Endothelial cell of umbilical vein (primary cell): Measurements from ENCODE around the gene SGSM1. TPM values are rescaled to one million over a fixed set of nuclear protein-coding genes. Genes with fewer than 3 reads are reported as not detected.

Source experiments
- BruUV-seq: library from RNA; stranded (reverse); fragments of 400-500 nt; replicated peaks from 2 replicates; lab custom pipeline; 2021; lab: Mats Ljungman, UMichigan
- CTCF ChIA-PET: fragments of 300-600, 350-600 bp; sonication (Branson Sonifier 250); formaldehyde crosslinking; loops from one replicate; lab custom pipeline; 2021; ENCODE audit warnings: antibody characterized with exemption, inconsistent platforms; lab: Charles Lee
- POLR2A ChIA-PET: fragments of 300-600, 350-600 bp; sonication (Branson Sonifier 250); formaldehyde crosslinking; loops from one replicate; lab custom pipeline; 2021; ENCODE audit warnings: antibody characterized with exemption, inconsistent platforms; lab: Charles Lee
- DNase-seq: peaks from one replicate; pipeline ENCODE4 v3.0.0-alpha.2; 2011; ENCODE audit warnings: low read depth, low spot score
- FAIRE-seq: peaks from 2 replicates; lab custom pipeline; 2011; peaks lifted over from hg19 to GRCh38; lab: Jason Lieb, UNC
- H2AFZ ChIP-seq: 2 replicates; pipeline ENCODE4 v1.6.0; 2012; ENCODE audit warnings: low read depth, low read length, control low read depth, inconsistent platforms
- H3K27ac ChIP-seq: 2 replicates; pipeline ENCODE4 v1.5.1; 2011; ENCODE audit warnings: low read depth, mild to moderate bottlenecking, control low read depth, low read length, moderate library complexity; ENCODE audit not compliant: insufficient read depth
- H3K27me3 ChIP-seq, 2 experiments: 2 replicates each; pipeline versions ENCODE4 v1.6.0 to v1.6.1; 2011; ENCODE audit warnings: low read length in 2 of 2, mixed read lengths in 1 of 2; ENCODE audit not compliant: control insufficient read depth in 2 of 2, insufficient read depth in 2 of 2
- H3K36me3 ChIP-seq, 2 experiments: 2 replicates in 1 of 2; 3 replicates in 1 of 2; pipeline ENCODE4 v1.5.1; 2011; ENCODE audit warnings: low read length in 2 of 2, mild to moderate bottlenecking in 1 of 2, moderate library complexity in 1 of 2; ENCODE audit not compliant: control insufficient read depth in 2 of 2, insufficient read depth in 2 of 2; ENCODE audit errors: extremely low read depth in 1 of 2
- H3K4me1 ChIP-seq: 3 replicates; pipeline ENCODE4 v1.5.1; 2011; ENCODE audit warnings: mild to moderate bottlenecking, low read length; ENCODE audit not compliant: control insufficient read depth, insufficient read depth; ENCODE audit errors: extremely low read depth
- H3K4me2 ChIP-seq: 2 replicates; pipeline ENCODE4 v1.6.1; 2011; ENCODE audit warnings: low read length, control low read depth, mixed read lengths; ENCODE audit not compliant: insufficient read depth
- H3K4me3 ChIP-seq, 3 experiments: fragments of 200-600 bp in 1 of 3; sonication (generic), shearing (Covaris generic) in 1 of 3; replicated peaks in 1 of 3; 2 replicates each; pipeline ENCODE4 v1.5.1; 2011 to 2016; ENCODE audit warnings: control low read depth in 3 of 3, low read length in 3 of 3, mild to moderate bottlenecking in 2 of 3, inconsistent platforms in 1 of 3, low read depth in 1 of 3, moderate library complexity in 1 of 3; ENCODE audit not compliant: insufficient read depth in 1 of 3
- H3K79me2 ChIP-seq: 2 replicates; pipeline ENCODE4 v1.6.0; 2012; ENCODE audit warnings: low read length, inconsistent platforms; ENCODE audit not compliant: control insufficient read depth, insufficient read depth
- H3K9ac ChIP-seq: replicated peaks from 2 replicates; pipeline ENCODE3; 2011; ENCODE audit warnings: low read length, control low read depth; ENCODE audit not compliant: insufficient read depth; ENCODE audit errors: extremely low read depth
- H3K9me1 ChIP-seq: replicated peaks from 3 replicates; pipeline ENCODE4 v1.6.0; 2011; ENCODE audit warnings: mild to moderate bottlenecking, low read length; ENCODE audit not compliant: control insufficient read depth, insufficient read depth; ENCODE audit errors: extremely low read depth
- H3K9me3 ChIP-seq: replicated peaks from 2 replicates; pipeline ENCODE4 v1.5.1; 2012; ENCODE audit warnings: low read length, inconsistent platforms; ENCODE audit not compliant: control insufficient read depth, insufficient read depth
- H4K20me1 ChIP-seq: replicated peaks from 2 replicates; pipeline ENCODE3; 2011; ENCODE audit warnings: mild to moderate bottlenecking, low read length; ENCODE audit not compliant: control insufficient read depth, insufficient read depth; ENCODE audit errors: extremely low read depth
- CTCF ChIP-seq, 2 donors: IDR thresholded peaks; 1 replicate in 1 of 2; 2 replicates in 1 of 2; pipeline ENCODE4 v1.5.1; 2011; ENCODE audit warnings: low read length in 2 of 2, mild to moderate bottlenecking in 2 of 2, moderate library complexity in 2 of 2, control low read depth in 1 of 2, inconsistent platforms in 1 of 2, low read depth in 1 of 2; ENCODE audit not compliant: insufficient read depth in 1 of 2; ENCODE audit errors: extremely low read depth in 1 of 2
- EZH2 ChIP-seq: IDR thresholded peaks from 2 replicates; pipeline ENCODE4 v1.6.1; 2012; ENCODE audit warnings: borderline replicate concordance, low read depth, mild to moderate bottlenecking, moderate library complexity, low read length, inconsistent platforms; ENCODE audit not compliant: severe bottlenecking
- FOS ChIP-seq: IDR thresholded peaks from 2 replicates; pipeline ENCODE4 v1.6.1; 2011; ENCODE audit warnings: mild to moderate bottlenecking, low read length, moderate library complexity, borderline replicate concordance; ENCODE audit not compliant: insufficient read depth
- GATA2 ChIP-seq: IDR thresholded peaks from 2 replicates; pipeline ENCODE4 v1.7.0; 2011; ENCODE audit warnings: low read depth, mild to moderate bottlenecking, moderate library complexity, mixed read lengths, low read length; ENCODE audit not compliant: insufficient read length, insufficient read depth
- JUN ChIP-seq: IDR thresholded peaks from 2 replicates; pipeline ENCODE4 v1.6.1; 2011; ENCODE audit warnings: borderline replicate concordance, low read depth; ENCODE audit not compliant: insufficient read length, insufficient read depth
- MYC ChIP-seq: IDR thresholded peaks from one replicate; pipeline ENCODE4 v1.6.1; 2011; ENCODE audit warnings: mild to moderate bottlenecking, low read depth, low read length
- POLR2A ChIP-seq: IDR thresholded peaks from 2 replicates; pipeline ENCODE4 v1.6.1; 2012; ENCODE audit warnings: low read depth, mild to moderate bottlenecking, control low read depth, low read length
- POLR2AphosphoS5 ChIP-seq: IDR thresholded peaks from 2 replicates; pipeline ENCODE4 v1.6.1; 2012; ENCODE audit warnings: low read depth, mild to moderate bottlenecking, control low read depth, low read length, moderate library complexity; ENCODE audit not compliant: insufficient read depth
- dilution Hi-C: fragments of 300-500 bp; cut with MboI; formaldehyde crosslinking; loops from one replicate; pipeline ENCODE4 v1.15.0; 2019; ENCODE audit warnings: low sequenced_read_pairs; ENCODE audit not compliant: extremely low pct_ligation_motif_present
- intact Hi-C: fragments of 100-400 bp; cut with micrococcal nuclease; formaldehyde crosslinking; loops from one replicate; pipeline ENCODE4 v1.10.0; 2022
- polyA plus RNA-seq, 4 experiments: library from polyadenylated mRNA; depleted of rRNA in 3 of 4; stranded (reverse) in 3 of 4; unstranded in 1 of 4; fragments of >200 nt; gene quantifications; 2 replicates each; pipeline versions ENCODE4 v1.2.1 to v1.2.3, GENCODE V29; 2011 to 2012; ENCODE audit warnings: missing spikeins in 1 of 4
- total RNA-seq: library from RNA; stranded (reverse); gene quantifications from 2 replicates; pipeline ENCODE4 v1.2.3, GENCODE V29; 2021
- TF ChIP-seq, protein P1 (sequence below): IDR thresholded peaks from 2 replicates; pipeline ENCODE4 v1.6.1; 2011; ENCODE audit not compliant: insufficient read depth, insufficient read length

Gene SGSM1
- total and polyA plus RNA-seq, 2 donors (not counting 3 experiments of a cell fraction or from before 2014, with no cell fraction given), result 0.10 to 1.1 TPM

- Histone ChIP-seq H3K27me3 (no peaks in the 10 kb centered on the region), H3K9ac (no peak overlapping the region), H3K4me3 (no peak overlapping the region), H3K27ac (no peak overlapping the region), H3K36me3 (no peaks in the 10 kb centered on the region), H3K79me2 (no peaks in the 10 kb centered on the region), H2AFZ (no peak overlapping the region), H4K20me1 (no peaks in the 10 kb centered on the region), H3K9me3 (no peaks in the 10 kb centered on the region), H3K4me1 (no peaks in the 10 kb centered on the region), H3K9me1 (peaks cover 2% of the 10 kb centered on the region), H3K4me2 (no peak overlapping the region)
- dilution Hi-C loops, result no loop called here
- TF ChIP-seq POLR2A (no peak), POLR2AphosphoS5 (no peak), MYC (no peak), CTCF (IDR thresholded peaks at IDR 0.05; ENCODE audit: extremely low read depth in 1 of 2, insufficient read depth in 1 of 2, low read depth in 1 of 2, low read length in 2 of 2) (no peak), GATA2 (no peak), FOS (no peak), EZH2 (no peak), JUN (no peak)
- TF ChIP-seq, protein P1, sequence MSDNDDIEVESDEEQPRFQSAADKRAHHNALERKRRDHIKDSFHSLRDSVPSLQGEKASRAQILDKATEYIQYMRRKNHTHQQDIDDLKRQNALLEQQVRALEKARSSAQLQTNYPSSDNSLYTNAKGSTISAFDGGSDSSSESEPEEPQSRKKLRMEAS, result no peak
- ChIA-PET CTCF (no interaction called here), POLR2A (no interaction called here)
- FAIRE-seq, result no peak
- BruUV-seq, result no TSS peak
- DNase-seq, result no peak
- intact Hi-C loops, result no loop called here
Observed at GRCh38 chr22:24871611-24872205, 65.7 kb downstream of the SGSM1 start.
